HepG2 (cell line): Measurements from ENCODE around the gene PSKH1. TPM values are rescaled to one million over a fixed set of nuclear protein-coding genes. Genes with fewer than 3 reads are reported as not detected.
A peak's percentile ranks its signal among the peaks of the same experiment; 100 is the strongest.

ENCODE experiments used
- BRF2 ChIP-seq: sonication (generic); formaldehyde crosslinking; IDR thresholded peaks from 2 replicates; pipeline ENCODE4 v1.8.1; 2022; ENCODE audit warnings: mild to moderate bottlenecking, missing genetic modification reagents
- CERS6 ChIP-seq: sonication (generic); formaldehyde crosslinking; IDR thresholded peaks from 2 replicates; pipeline ENCODE4 v1.5.0; 2020; ENCODE audit warnings: missing genetic modification reagents
- CHCHD3 ChIP-seq: sonication (generic); formaldehyde crosslinking; IDR thresholded peaks from 2 replicates; pipeline ENCODE4 v1.8.0; 2022; ENCODE audit warnings: mild to moderate bottlenecking, missing genetic modification reagents, moderate library complexity
- ELF1 ChIP-seq: sonication (generic); formaldehyde crosslinking; IDR thresholded peaks from 2 replicates; pipeline ENCODE4 v1.4.0; 2020; ENCODE audit warnings: missing genetic modification reagents
- ISL2 ChIP-seq: sonication (generic); formaldehyde crosslinking; IDR thresholded peaks from 2 replicates; pipeline ENCODE4 v1.5.0; 2020; ENCODE audit warnings: missing genetic modification reagents
- KDM3A ChIP-seq: IDR thresholded peaks from 2 replicates; pipeline ENCODE4 v1.6.1; 2018; ENCODE audit warnings: low read depth, missing compliant biosample characterization
- MEIS2 ChIP-seq: sonication (generic); formaldehyde crosslinking; IDR thresholded peaks from 2 replicates; pipeline ENCODE4 v1.9.0; 2021; ENCODE audit warnings: mild to moderate bottlenecking, missing genetic modification reagents
- MYPOP ChIP-seq: sonication (generic); formaldehyde crosslinking; IDR thresholded peaks from 2 replicates; pipeline ENCODE4 v1.8.1; 2023; ENCODE audit warnings: mild to moderate bottlenecking, moderate library complexity, missing genetic modification reagents
- NR2F2 ChIP-seq: IDR thresholded peaks from 2 replicates; pipeline ENCODE4 v1.6.1; 2012; ENCODE audit warnings: low read depth, inconsistent platforms, borderline replicate concordance
- THAP9 ChIP-seq: sonication (generic); formaldehyde crosslinking; IDR thresholded peaks from 2 replicates; pipeline ENCODE4; 2020; ENCODE audit warnings: missing genetic modification reagents, mild to moderate bottlenecking, borderline replicate concordance
- ZBTB21 ChIP-seq: sonication (generic); formaldehyde crosslinking; IDR thresholded peaks from 2 replicates; pipeline ENCODE4 v1.4.0; 2020; ENCODE audit warnings: missing genetic modification reagents
- ZNF281 ChIP-seq: sonication (generic); formaldehyde crosslinking; IDR thresholded peaks from 2 replicates; pipeline ENCODE4 v1.4.0; 2020; ENCODE audit warnings: missing genetic modification reagents, borderline replicate concordance
- ZNF432 ChIP-seq: sonication (generic); formaldehyde crosslinking; IDR thresholded peaks from 2 replicates; pipeline ENCODE4 v1.5.0; 2020; ENCODE audit warnings: missing genetic modification reagents, mild to moderate bottlenecking, borderline replicate concordance
- ZNF496 ChIP-seq: sonication (generic); formaldehyde crosslinking; IDR thresholded peaks from 2 replicates; pipeline ENCODE4 v1.8.1; 2023; ENCODE audit warnings: mild to moderate bottlenecking, moderate library complexity, missing genetic modification reagents; ENCODE audit not compliant: insufficient replicate concordance
- ZNF550 ChIP-seq: sonication (generic); formaldehyde crosslinking; IDR thresholded peaks from 2 replicates; pipeline ENCODE4 v1.4.0; 2020; ENCODE audit warnings: mild to moderate bottlenecking, missing genetic modification reagents, borderline replicate concordance
- ZNF569 ChIP-seq: sonication (generic); formaldehyde crosslinking; IDR thresholded peaks from 2 replicates; pipeline ENCODE4 v1.5.0; 2020; ENCODE audit warnings: mild to moderate bottlenecking, missing genetic modification reagents, moderate library complexity, borderline replicate concordance
- ZNF704 ChIP-seq: sonication (generic); formaldehyde crosslinking; IDR thresholded peaks from 2 replicates; pipeline ENCODE4 v1.8.1; 2023; ENCODE audit warnings: mild to moderate bottlenecking, inconsistent platforms, moderate library complexity, missing genetic modification reagents, borderline replicate concordance
- ZNF792 ChIP-seq: IDR thresholded peaks from 2 replicates; pipeline ENCODE4 v1.6.1; 2016
- polyA plus RNA-seq, 8 experiments: library from polyadenylated mRNA; depleted of rRNA in 3 of 8; stranded (reverse) in 7 of 8; unstranded in 1 of 8; fragments of >200 nt; fragmentation: Illumina TruSeq in 4 of 8; extraction: Trizol in 4 of 8; gene quantifications; 2 replicates each; pipeline versions ENCODE4 v1.2.1 to v1.2.3, GENCODE V29; 2011 to 2016; ENCODE audit warnings: low read depth in 4 of 8, missing spikeins in 1 of 8, mixed read lengths in 1 of 8; ENCODE audit not compliant: insufficient read depth in 1 of 8
- total RNA-seq, 5 experiments: library from RNA; depleted of rRNA; stranded (reverse); fragments of >200 nt; fragmentation: Illumina TruSeq; extraction: Trizol; gene quantifications; 2 replicates each; pipeline ENCODE4 v1.2.3, GENCODE V29; 2016; ENCODE audit warnings: low read depth in 1 of 5

The PSKH1 gene
- total and polyA plus RNA-seq, 2 of the 13 experiments (the other 11 are each of a cell fraction or from before 2014, with no cell fraction given): 8.4 to 19.1 TPM

GRCh38 chr16:67943619-67944504 lies 50.8 kb downstream of the PSKH1 start, which contains the start of gene LCAT (continued):
- TF ChIP-seq ZNF432: no peak
- TF ChIP-seq NR2F2: no peak
- peak; percentile 41; the same call in 1 of the 2 replicates for TF ChIP-seq ISL2 (CRISPR knock-in tag)
- TF ChIP-seq MYPOP (CRISPR knock-in tag): no peak
- peak; percentile 74 for TF ChIP-seq BRF2 (CRISPR knock-in tag)
- TF ChIP-seq THAP9: peak; percentile 80; the same call in 1 of the 2 replicates
- TF ChIP-seq ZNF550 (CRISPR knock-in tag): no peak
- no peak for TF ChIP-seq MEIS2 (CRISPR knock-in tag)
- peak; percentile 89 for TF ChIP-seq ZNF281 (CRISPR knock-in tag)
- TF ChIP-seq ZNF569 (CRISPR knock-in tag): no peak
- TF ChIP-seq KDM3A (CRISPR knock-in tag): peak; percentile 74
- TF ChIP-seq ZNF704: peak; percentile 20
- peak; percentile 79; the same call in 1 of the 2 replicates for TF ChIP-seq ZNF792
- no peak for TF ChIP-seq CERS6 (CRISPR knock-in tag)
- TF ChIP-seq CHCHD3 (CRISPR knock-in tag): peak; percentile 88; the same call in 1 of the 2 replicates
- peak; percentile 63 for TF ChIP-seq ELF1 (CRISPR knock-in tag)
- TF ChIP-seq ZNF496: no peak
- peak; percentile 28; the same call in 1 of the 2 replicates for TF ChIP-seq ZBTB21 (CRISPR knock-in tag)
